ENCODE data around the gene PLCB3.

PLCB3 gene

GRCh38 chr11:64266339-64266738, 15.0 kb downstream of the PLCB3 start:
- DNase-seq (ENCODE audit: low read depth) = no peak

GRCh38 chr11:64267207-64267945, 16.0 kb downstream of the PLCB3 start:
- DNase-seq (ENCODE audit: low read depth) = no peak

GRCh38 chr11:64268025-64268892, 16.9 kb downstream of the PLCB3 start:
- no peak for DNase-seq (ENCODE audit: low read depth)

GRCh38 chr11:64268893-64269539, 17.7 kb downstream of the PLCB3 start:
- DNase-seq (ENCODE audit: low read depth) = peak; percentile 53

- DNase-seq (ENCODE audit: low read depth) = peak; percentile 98
Observed at GRCh38 chr11:64269540-64270220, 18.4 kb downstream of the PLCB3 start.

- DNase-seq (ENCODE audit: low read depth) = no peak
Observed at GRCh38 chr11:64275031-64275800, 23.9 kb downstream of the PLCB3 start.

- no peak for DNase-seq (ENCODE audit: low read depth)
Observed at GRCh38 chr11:64275841-64276240, 24.5 kb downstream of the PLCB3 start.

GRCh38 chr11:64276653-64277431, 25.5 kb downstream of the PLCB3 start:
- no peak for DNase-seq (ENCODE audit: low read depth)

GRCh38 chr11:64278576-64279190, 27.4 kb downstream of the PLCB3 start:
- no peak for DNase-seq (ENCODE audit: low read depth)

- DNase-seq (ENCODE audit: low read depth) = no peak
Observed at GRCh38 chr11:64281957-64282770, 30.8 kb downstream of the PLCB3 start.

- DNase-seq (ENCODE audit: low read depth) = no peak
Observed at GRCh38 chr11:64283092-64283491, 31.8 kb downstream of the PLCB3 start.

- DNase-seq (ENCODE audit: low read depth) = peak; percentile 91
Observed at GRCh38 chr11:64284048-64284961, 33.0 kb downstream of the PLCB3 start, which contains the start of gene BAD. BAD (minus strand) TSS chr11:64284665; CDS start chr11:64284368, 297 bp downstream.

- peak; percentile 92 for DNase-seq (ENCODE audit: low read depth)
Observed at GRCh38 chr11:64284962-64285884, 33.9 kb downstream of the PLCB3 start, which contains the start of gene GPR137. GPR137 (plus strand) TSS chr11:64285848; CDS start chr11:64286525, 677 bp downstream.

GRCh38 chr11:64285885-64286800, 34.8 kb downstream of the PLCB3 start:
- no peak for DNase-seq (ENCODE audit: low read depth)

GRCh38 chr11:64286801-64287159, 35.5 kb downstream of the PLCB3 start:
- DNase-seq (ENCODE audit: low read depth) = no peak
